GM12873 (cell line): ENCODE measurements around the gene LAMP5.
A peak's percentile ranks its signal among the peaks of the same experiment; 100 is the strongest.

Source experiments
- TF ChIP-seq, protein P1 (sequence below): IDR thresholded peaks from 2 replicates; pipeline ENCODE4 v1.5.1; 2012; ENCODE audit warnings: low read depth, mild to moderate bottlenecking, moderate library complexity, low read length, control low read depth; ENCODE audit not compliant: insufficient read depth; ENCODE audit errors: missing control alignments

LAMP5 gene

GRCh38 chr20:9500121-9500520 lies 14.3 kb upstream of the LAMP5 start:
- TF ChIP-seq, protein P1, sequence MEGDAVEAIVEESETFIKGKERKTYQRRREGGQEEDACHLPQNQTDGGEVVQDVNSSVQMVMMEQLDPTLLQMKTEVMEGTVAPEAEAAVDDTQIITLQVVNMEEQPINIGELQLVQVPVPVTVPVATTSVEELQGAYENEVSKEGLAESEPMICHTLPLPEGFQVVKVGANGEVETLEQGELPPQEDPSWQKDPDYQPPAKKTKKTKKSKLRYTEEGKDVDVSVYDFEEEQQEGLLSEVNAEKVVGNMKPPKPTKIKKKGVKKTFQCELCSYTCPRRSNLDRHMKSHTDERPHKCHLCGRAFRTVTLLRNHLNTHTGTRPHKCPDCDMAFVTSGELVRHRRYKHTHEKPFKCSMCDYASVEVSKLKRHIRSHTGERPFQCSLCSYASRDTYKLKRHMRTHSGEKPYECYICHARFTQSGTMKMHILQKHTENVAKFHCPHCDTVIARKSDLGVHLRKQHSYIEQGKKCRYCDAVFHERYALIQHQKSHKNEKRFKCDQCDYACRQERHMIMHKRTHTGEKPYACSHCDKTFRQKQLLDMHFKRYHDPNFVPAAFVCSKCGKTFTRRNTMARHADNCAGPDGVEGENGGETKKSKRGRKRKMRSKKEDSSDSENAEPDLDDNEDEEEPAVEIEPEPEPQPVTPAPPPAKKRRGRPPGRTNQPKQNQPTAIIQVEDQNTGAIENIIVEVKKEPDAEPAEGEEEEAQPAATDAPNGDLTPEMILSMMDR, result no peak

DNA sequence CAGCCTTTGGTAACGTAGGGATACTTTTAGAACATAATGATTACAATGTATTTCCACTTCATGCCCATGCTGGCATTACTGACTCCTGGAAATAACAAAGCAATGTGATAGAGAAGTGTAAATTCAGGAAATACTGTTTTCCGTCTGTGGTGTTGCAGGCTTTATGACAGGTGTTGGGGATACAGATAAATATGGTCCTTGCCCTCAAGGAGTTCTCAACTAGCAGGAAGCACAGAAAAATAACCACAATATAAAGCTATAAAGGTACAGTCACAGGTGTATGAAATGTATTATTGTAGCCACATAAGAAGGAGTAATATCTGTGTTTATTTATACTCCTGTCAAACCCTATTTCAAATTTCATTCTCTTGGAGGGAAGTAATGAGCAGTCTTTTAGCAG lies 12.9 kb upstream of the LAMP5 start:
- TF ChIP-seq, protein P1, result no peak

GRCh38 chr20:9503526-9504245 lies 10.7 kb upstream of the LAMP5 start:
- TF ChIP-seq, protein P1, result peak; percentile 11

GRCh38 chr20:9506280-9506821 lies 8.0 kb upstream of the LAMP5 start:
- TF ChIP-seq, protein P1, result no peak

DNA sequence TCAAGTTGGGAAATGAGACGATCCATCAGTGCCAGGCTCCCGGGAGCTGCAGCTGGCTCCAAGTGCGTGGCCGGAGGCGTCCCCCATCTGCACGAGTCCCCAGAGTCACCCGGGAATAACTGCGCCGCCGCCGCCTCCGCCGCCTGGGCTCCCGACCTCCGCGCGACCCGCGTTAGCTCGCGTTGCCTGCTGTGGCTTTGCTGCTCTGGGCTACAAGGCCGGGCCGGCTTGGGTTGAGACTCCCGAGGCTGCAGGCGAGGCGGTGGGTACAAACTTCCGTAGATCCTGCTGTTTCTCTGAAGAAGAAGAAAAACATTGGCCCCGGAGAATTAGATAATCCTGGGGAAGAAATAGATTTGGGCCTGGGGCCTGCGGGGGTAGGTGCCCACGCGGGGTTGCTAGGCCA lies 7.4 kb upstream of the LAMP5 start:
- TF ChIP-seq, protein P1, result no peak

- TF ChIP-seq, protein P1, result no peak
These were observed 6.7 kb upstream of the LAMP5 start for GRCh38 chr20:9507544-9508239.

DNA sequence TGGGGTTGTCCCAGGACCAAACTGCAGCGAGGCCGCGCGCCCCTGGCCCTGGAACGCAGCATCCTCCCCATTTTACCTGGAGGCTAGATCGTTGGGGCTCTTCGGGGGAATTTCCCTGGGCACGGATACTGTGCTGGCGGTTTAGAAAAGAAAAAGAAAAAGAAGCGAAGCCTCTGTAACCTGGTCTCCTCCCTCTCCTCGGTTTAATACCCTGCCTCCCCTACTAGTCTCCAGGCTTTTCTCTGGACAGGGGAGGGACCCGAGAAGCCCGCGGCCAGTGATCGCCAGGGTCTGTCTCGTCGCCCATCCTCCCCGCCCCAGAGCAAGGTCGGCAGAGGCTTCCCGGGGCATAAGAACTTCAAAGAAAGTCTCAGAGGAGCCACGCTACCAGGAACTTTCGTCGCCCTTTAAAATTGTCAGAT lies 6.1 kb upstream of the LAMP5 start:
- TF ChIP-seq, protein P1, result no peak
